H9 (cell line): ENCODE results near the gene IGF2R. TPM values are rescaled to one million over a fixed set of nuclear protein-coding genes. Genes with fewer than 3 reads are reported as not detected.

Experiments
- DNase-seq: peaks from one replicate; pipeline ENCODE4 v3.0.0-alpha.2; 2017
- H2AFZ ChIP-seq: one replicate; pipeline ENCODE4 v1.6.1; 2013; ENCODE audit warnings: mild to moderate bottlenecking, low read length, control low read depth, moderate library complexity
- H2AK5ac ChIP-seq: 2 replicates; pipeline ENCODE4 v1.6.1; 2013; ENCODE audit warnings: low read length, control low read depth, mixed read lengths; ENCODE audit not compliant: insufficient read length
- H2BK120ac ChIP-seq: one replicate; pipeline ENCODE4 v1.6.1; 2013; ENCODE audit warnings: low read depth, mild to moderate bottlenecking, low read length, control low read depth, inconsistent platforms; ENCODE audit not compliant: poor library complexity, severe bottlenecking
- H2BK12ac ChIP-seq: 2 replicates; pipeline ENCODE4 v1.6.1; 2013; ENCODE audit warnings: low read length, control low read depth, mixed read lengths, low read depth; ENCODE audit not compliant: insufficient read length
- H2BK15ac ChIP-seq: 2 replicates; pipeline ENCODE4 v1.6.1; 2013; ENCODE audit warnings: low read depth, low read length, control low read depth
- H2BK20ac ChIP-seq: one replicate; pipeline ENCODE4 v1.6.1; 2013; ENCODE audit warnings: low read depth, mild to moderate bottlenecking, low read length, control low read depth, inconsistent platforms; ENCODE audit not compliant: poor library complexity, severe bottlenecking
- H2BK5ac ChIP-seq: 2 replicates; pipeline ENCODE4 v1.6.1; 2013; ENCODE audit warnings: low read length, control low read depth, mixed read lengths; ENCODE audit not compliant: insufficient read length
- H3K14ac ChIP-seq: 2 replicates; pipeline ENCODE4 v1.6.1; 2013; ENCODE audit warnings: low read length, control low read depth; ENCODE audit not compliant: insufficient read depth
- H3K18ac ChIP-seq: 2 replicates; pipeline ENCODE4 v1.6.1; 2013; ENCODE audit warnings: low read depth, mild to moderate bottlenecking, mixed read lengths, low read length, control low read depth; ENCODE audit not compliant: insufficient read length
- H3K23ac ChIP-seq: 2 replicates; pipeline ENCODE4 v1.6.1; 2013; ENCODE audit warnings: low read length, control low read depth, mixed read lengths, low read depth; ENCODE audit not compliant: insufficient read length
- H3K23me2 ChIP-seq: 2 replicates; pipeline ENCODE4 v1.6.1; 2013; ENCODE audit warnings: low read depth, mild to moderate bottlenecking, mixed read lengths, low read length, control low read depth; ENCODE audit not compliant: insufficient read length, poor library complexity, severe bottlenecking
- H3K27ac ChIP-seq: 2 replicates; pipeline ENCODE4 v1.5.1; 2013; ENCODE audit warnings: low read length, control low read depth, mixed read lengths, low read depth; ENCODE audit not compliant: insufficient read length
- H3K27me3 ChIP-seq: 2 replicates; pipeline ENCODE4 v1.6.1; 2013; ENCODE audit warnings: low read length, control low read depth, inconsistent platforms; ENCODE audit not compliant: insufficient read depth
- H3K4ac ChIP-seq: 2 replicates; pipeline ENCODE4 v1.6.1; 2013; ENCODE audit warnings: low read depth, mild to moderate bottlenecking, control low read depth, inconsistent platforms, low read length, moderate library complexity
- H3K4me1 ChIP-seq: 2 replicates; pipeline ENCODE4 v1.6.1; 2013; ENCODE audit warnings: low read length, control low read depth, inconsistent platforms; ENCODE audit not compliant: insufficient read depth
- H3K4me2 ChIP-seq: 2 replicates; pipeline ENCODE4 v1.6.1; 2013; ENCODE audit warnings: low read length, control low read depth, mixed read lengths; ENCODE audit not compliant: insufficient read length, insufficient read depth
- H3K56ac ChIP-seq: 2 replicates; pipeline ENCODE4 v1.6.1; 2013; ENCODE audit warnings: low read depth, mild to moderate bottlenecking, mixed read lengths, low read length, control low read depth; ENCODE audit not compliant: insufficient read length
- H3K79me1 ChIP-seq: 2 replicates; pipeline ENCODE4 v1.6.1; 2013; ENCODE audit warnings: low read depth, mild to moderate bottlenecking, moderate library complexity, low read length, control low read depth, inconsistent platforms; ENCODE audit not compliant: insufficient read depth, poor library complexity, severe bottlenecking
- H3K79me2 ChIP-seq: 2 replicates; pipeline ENCODE4 v1.6.1; 2013; ENCODE audit warnings: low read length, control low read depth, inconsistent platforms; ENCODE audit not compliant: insufficient read depth
- H3K9ac ChIP-seq: 2 replicates; pipeline ENCODE4 v1.6.1; 2013; ENCODE audit warnings: low read length, control low read depth, mixed read lengths; ENCODE audit not compliant: insufficient read length; ENCODE audit errors: extremely low read depth
- H3K9me3 ChIP-seq: one replicate; pipeline ENCODE4 v1.6.1; 2013; ENCODE audit warnings: low read depth, low read length, inconsistent platforms; ENCODE audit not compliant: control insufficient read depth
- H3T11ph ChIP-seq: one replicate; pipeline ENCODE4 v1.6.1; 2013; ENCODE audit warnings: mild to moderate bottlenecking, low read length, control low read depth, inconsistent platforms
- H4K20me1 ChIP-seq: one replicate; pipeline ENCODE4 v1.6.1; 2013; ENCODE audit not compliant: control insufficient read depth, insufficient read length, insufficient read depth
- H4K5ac ChIP-seq: 2 replicates; pipeline ENCODE4 v1.6.1; 2013; ENCODE audit warnings: low read depth, mild to moderate bottlenecking, mixed read lengths, low read length, control low read depth; ENCODE audit not compliant: insufficient read length
- H4K8ac ChIP-seq: replicated peaks from 2 replicates; pipeline ENCODE4 v1.6.1; 2013; ENCODE audit warnings: low read length, control low read depth, mixed read lengths, low read depth; ENCODE audit not compliant: insufficient read length
- H4K91ac ChIP-seq: 2 replicates; pipeline ENCODE4 v1.6.1; 2013; ENCODE audit warnings: low read depth, mild to moderate bottlenecking, moderate library complexity, mixed read lengths, low read length, control low read depth; ENCODE audit not compliant: insufficient read length
- H3K27ac Mint-ChIP-seq, 3 experiments: 2 replicates in 2 of 3; 3 replicates in 1 of 3; pipeline ENCODE4 v1.8.0; 2020 to 2021; ENCODE audit warnings: mixed read lengths in 3 of 3, mild to moderate bottlenecking in 1 of 3, moderate library complexity in 1 of 3
- H3K27me3 Mint-ChIP-seq: 2 replicates; pipeline ENCODE4 v1.8.0; 2021; ENCODE audit warnings: low read depth, mild to moderate bottlenecking, moderate library complexity, mixed read lengths
- H3K36me3 Mint-ChIP-seq, 3 experiments: 2 replicates in 2 of 3; 3 replicates in 1 of 3; pipeline ENCODE4 v1.8.0; 2020 to 2021; ENCODE audit warnings: low read depth in 3 of 3, mixed read lengths in 3 of 3; ENCODE audit not compliant: insufficient read depth in 1 of 3
- H3K4me1 Mint-ChIP-seq, 2 experiments: 2 replicates each; pipeline ENCODE4 v1.8.0; 2020; ENCODE audit warnings: mixed read lengths in 2 of 2
- H3K4me3 Mint-ChIP-seq, 2 experiments: 2 replicates in 1 of 2; 3 replicates in 1 of 2; pipeline ENCODE4 v1.8.0; 2020 to 2021; ENCODE audit warnings: mild to moderate bottlenecking in 2 of 2, mixed read lengths in 2 of 2, moderate library complexity in 1 of 2
- H3K9me3 Mint-ChIP-seq, 2 experiments: 2 replicates in 1 of 2; 3 replicates in 1 of 2; pipeline ENCODE4 v1.8.0; 2020; ENCODE audit warnings: mild to moderate bottlenecking in 2 of 2, mixed read lengths in 2 of 2, moderate library complexity in 1 of 2
- WGBS: extraction: QIAGEN DNeasy Blood & Tissue Kit; methylation state at CpG from one replicate; pipeline ENCODE4 v1.1.7; 2013; ENCODE audit warnings: missing lambda C conversion rate, low lambda C conversion rate, mixed read lengths; ENCODE audit not compliant: insufficient read length; ENCODE audit errors: extremely low coverage; 5-methylcytosine and 5-hydroxymethylcytosine counted together
- total RNA-seq: library from RNA; stranded (reverse); gene quantifications from 2 replicates; pipeline ENCODE4 v1.2.1, GENCODE V29; 2021
- TF ChIP-seq, protein P1 (sequence below): fragments of 200-600 bp; sonication (generic); conservative IDR thresholded peaks from 3 replicates; pipeline ENCODE4 v1.8.0; 2021; ENCODE audit warnings: antibody characterized with exemption, mild to moderate bottlenecking

Gene IGF2R
- total RNA-seq, 1 experiment from 2014 or later = 66.7 TPM

- H4K5ac ChIP-seq = no peak overlapping the region
- H3K27me3 Mint-ChIP-seq = no peaks in the 10 kb centered on the region
- no peak overlapping the region for H3K9ac ChIP-seq
- no peak overlapping the region for H2AFZ ChIP-seq
- peaks cover 3% of the 10 kb centered on the region for H3K79me1 ChIP-seq
- H3K4me1 Mint-ChIP-seq = no peaks in the 10 kb centered on the region; a peak in 1 of 4 replicates
- WGBS = no CpG with 5 or more reads among the region's 4 CpGs
- no peak overlapping the region for H2BK15ac ChIP-seq
- no peak overlapping the region for H3K23ac ChIP-seq
- peaks cover 36 to 47% (median 40%) of the 10 kb centered on the region in 3 experiments; a peak in 6 of 7 replicates for H3K36me3 Mint-ChIP-seq
- H4K8ac ChIP-seq = no peak overlapping the region
- H3K4me3 Mint-ChIP-seq = no peak overlapping the region
- no peaks in the 10 kb centered on the region for H3K27me3 ChIP-seq
- no peaks in the 10 kb centered on the region for H3K23me2 ChIP-seq
- no peaks in the 10 kb centered on the region for H3K4me1 ChIP-seq
- no peak overlapping the region for H3K18ac ChIP-seq
- no peak overlapping the region for H2BK5ac ChIP-seq
- peaks cover 0 to 3% of the 10 kb centered on the region in 2 experiments; a peak in 1 of 5 replicates for H3K9me3 Mint-ChIP-seq
- TF ChIP-seq, protein P1, sequence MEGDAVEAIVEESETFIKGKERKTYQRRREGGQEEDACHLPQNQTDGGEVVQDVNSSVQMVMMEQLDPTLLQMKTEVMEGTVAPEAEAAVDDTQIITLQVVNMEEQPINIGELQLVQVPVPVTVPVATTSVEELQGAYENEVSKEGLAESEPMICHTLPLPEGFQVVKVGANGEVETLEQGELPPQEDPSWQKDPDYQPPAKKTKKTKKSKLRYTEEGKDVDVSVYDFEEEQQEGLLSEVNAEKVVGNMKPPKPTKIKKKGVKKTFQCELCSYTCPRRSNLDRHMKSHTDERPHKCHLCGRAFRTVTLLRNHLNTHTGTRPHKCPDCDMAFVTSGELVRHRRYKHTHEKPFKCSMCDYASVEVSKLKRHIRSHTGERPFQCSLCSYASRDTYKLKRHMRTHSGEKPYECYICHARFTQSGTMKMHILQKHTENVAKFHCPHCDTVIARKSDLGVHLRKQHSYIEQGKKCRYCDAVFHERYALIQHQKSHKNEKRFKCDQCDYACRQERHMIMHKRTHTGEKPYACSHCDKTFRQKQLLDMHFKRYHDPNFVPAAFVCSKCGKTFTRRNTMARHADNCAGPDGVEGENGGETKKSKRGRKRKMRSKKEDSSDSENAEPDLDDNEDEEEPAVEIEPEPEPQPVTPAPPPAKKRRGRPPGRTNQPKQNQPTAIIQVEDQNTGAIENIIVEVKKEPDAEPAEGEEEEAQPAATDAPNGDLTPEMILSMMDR = no peak
- H3K4me2 ChIP-seq = no peak overlapping the region
- no peak overlapping the region; a peak in 2 of 7 replicates for H3K27ac Mint-ChIP-seq
- 0 out of 2 replicates have a peak, but pooled peaks cover 4% of the 10 kb centered on the region for H3K79me2 ChIP-seq
- H4K20me1 ChIP-seq = no peaks in the 10 kb centered on the region
- no peak overlapping the region for H3K27ac ChIP-seq
- no peak overlapping the region for H3T11ph ChIP-seq
- no peak overlapping the region for H3K14ac ChIP-seq
- H2AK5ac ChIP-seq = no peak overlapping the region
- DNase-seq = no peak
- no peak overlapping the region for H3K4ac ChIP-seq
- H4K91ac ChIP-seq = no peak overlapping the region
- H3K56ac ChIP-seq = no peak overlapping the region
- no peak overlapping the region for H2BK20ac ChIP-seq
- no peak overlapping the region for H2BK120ac ChIP-seq
- H3K9me3 ChIP-seq = no peaks in the 10 kb centered on the region
- H2BK12ac ChIP-seq = no peak overlapping the region
Observed at GRCh38 chr6:160013987-160014868, 45.3 kb downstream of the IGF2R start.
